Chondrocyte (in vitro differentiated cells): ENCODE data around the gene GNAI3. TPM values are rescaled to one million over a fixed set of nuclear protein-coding genes. Genes with fewer than 3 reads are reported as not detected.
A peak's percentile ranks its signal among the peaks of the same experiment; 100 is the strongest.

Experiments
- DNase-seq: peaks from one replicate; pipeline ENCODE4 v3.0.0; 2021; ENCODE audit warnings: mixed read lengths, low spot score
- H3K27ac Mint-ChIP-seq: one replicate; pipeline ENCODE4 v1.8.0; 2021; ENCODE audit warnings: mild to moderate bottlenecking, moderate library complexity, mixed read lengths; ENCODE audit not compliant: unreplicated experiment
- H3K27me3 Mint-ChIP-seq: 2 replicates; pipeline ENCODE4 v1.8.0; 2021; ENCODE audit warnings: low read depth, mixed read lengths
- H3K36me3 Mint-ChIP-seq: 2 replicates; pipeline ENCODE4 v1.8.0; 2021; ENCODE audit warnings: low read depth, mixed read lengths
- H3K4me1 Mint-ChIP-seq: 2 replicates; pipeline ENCODE4 v1.8.0; 2021; ENCODE audit warnings: low read depth, mild to moderate bottlenecking, mixed read lengths
- H3K4me3 Mint-ChIP-seq: one replicate; pipeline ENCODE4 v1.8.0; 2021; ENCODE audit warnings: mild to moderate bottlenecking, moderate library complexity, mixed read lengths; ENCODE audit not compliant: unreplicated experiment
- H3K9me3 Mint-ChIP-seq: 2 replicates; pipeline ENCODE4 v1.8.0; 2021; ENCODE audit warnings: low read depth, mixed read lengths
- long read RNA-seq: library from polyadenylated mRNA; stranded (forward); transcript quantifications from one replicate; pipeline ENCODE4 v2.0.0, GENCODE V29; 2021
- total RNA-seq: library from RNA; stranded (reverse); gene quantifications from 3 replicates; pipeline ENCODE4 v1.2.1, GENCODE V29; 2021
- TF ChIP-seq, protein P1 (sequence below): fragments of 200-600 bp; sonication (generic); IDR thresholded peaks from 2 replicates; pipeline ENCODE4 v1.5.0; 2021; ENCODE audit warnings: antibody characterized with exemption, mild to moderate bottlenecking, moderate library complexity

GNAI3 gene
- 10.7 to 11.3 TPM (median 10.8 TPM) in 3 replicates for total RNA-seq
- long read RNA-seq, full-length matches to known transcripts = 268 of 278 reads
- long read RNA-seq, partial matches to known transcripts = 2 of 278 reads
- long read RNA-seq, other reads (novel, unspliced or antisense) = 8 of 278 reads

- H3K36me3 Mint-ChIP-seq = no peaks in the 10 kb centered on the region
- no peaks in the 10 kb centered on the region for H3K9me3 Mint-ChIP-seq
- TF ChIP-seq, protein P1, sequence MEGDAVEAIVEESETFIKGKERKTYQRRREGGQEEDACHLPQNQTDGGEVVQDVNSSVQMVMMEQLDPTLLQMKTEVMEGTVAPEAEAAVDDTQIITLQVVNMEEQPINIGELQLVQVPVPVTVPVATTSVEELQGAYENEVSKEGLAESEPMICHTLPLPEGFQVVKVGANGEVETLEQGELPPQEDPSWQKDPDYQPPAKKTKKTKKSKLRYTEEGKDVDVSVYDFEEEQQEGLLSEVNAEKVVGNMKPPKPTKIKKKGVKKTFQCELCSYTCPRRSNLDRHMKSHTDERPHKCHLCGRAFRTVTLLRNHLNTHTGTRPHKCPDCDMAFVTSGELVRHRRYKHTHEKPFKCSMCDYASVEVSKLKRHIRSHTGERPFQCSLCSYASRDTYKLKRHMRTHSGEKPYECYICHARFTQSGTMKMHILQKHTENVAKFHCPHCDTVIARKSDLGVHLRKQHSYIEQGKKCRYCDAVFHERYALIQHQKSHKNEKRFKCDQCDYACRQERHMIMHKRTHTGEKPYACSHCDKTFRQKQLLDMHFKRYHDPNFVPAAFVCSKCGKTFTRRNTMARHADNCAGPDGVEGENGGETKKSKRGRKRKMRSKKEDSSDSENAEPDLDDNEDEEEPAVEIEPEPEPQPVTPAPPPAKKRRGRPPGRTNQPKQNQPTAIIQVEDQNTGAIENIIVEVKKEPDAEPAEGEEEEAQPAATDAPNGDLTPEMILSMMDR = no peak
- H3K4me1 Mint-ChIP-seq = peaks cover 45% of the 10 kb centered on the region
- H3K27ac Mint-ChIP-seq = peak within 1 kb of the TSS; percentile 99
- peaks cover 2% of the 10 kb centered on the region for H3K27me3 Mint-ChIP-seq
- DNase-seq = peak; percentile 96
- H3K4me3 Mint-ChIP-seq = peak within 1 kb of the TSS; percentile 87
Observed at GRCh38 chr1:109548321-109549267, at the start of gene GNAI3. Gene GNAI3, plus strand, starts transcription at chr1:109548615. Its CDS starts 106 bp downstream, at chr1:109548721.

GRCh38 chr1:109499081-109499480 is 49.3 kb upstream of the GNAI3 start:
- peaks cover 2% of the 10 kb centered on the region for H3K36me3 Mint-ChIP-seq
- TF ChIP-seq, protein P1 = no peak
- H3K27me3 Mint-ChIP-seq = no peaks in the 10 kb centered on the region
- no peaks in the 10 kb centered on the region for H3K9me3 Mint-ChIP-seq
- no peak overlapping the region for H3K4me3 Mint-ChIP-seq
- H3K4me1 Mint-ChIP-seq = peaks cover 60% of the 10 kb centered on the region
- no peak for DNase-seq
- peak overlapping the region; percentile 61 for H3K27ac Mint-ChIP-seq

GRCh38 chr1:109499661-109500536 is 48.5 kb upstream of the GNAI3 start:
- H3K27ac Mint-ChIP-seq = peak overlapping the region; percentile 61
- H3K4me3 Mint-ChIP-seq = no peak overlapping the region
- peaks cover 51% of the 10 kb centered on the region for H3K4me1 Mint-ChIP-seq
- no peak for DNase-seq
- peaks cover 2% of the 10 kb centered on the region for H3K36me3 Mint-ChIP-seq
- TF ChIP-seq, protein P1 = peak; percentile 70
- no peaks in the 10 kb centered on the region for H3K27me3 Mint-ChIP-seq
- no peaks in the 10 kb centered on the region for H3K9me3 Mint-ChIP-seq

- H3K27ac Mint-ChIP-seq = peak overlapping the region; percentile 80
Observed at GRCh38 chr1:109500941-109501381, 47.5 kb upstream of the GNAI3 start.

More at GRCh38 chr1:109500941-109501381, 47.5 kb upstream of the GNAI3 start:
- no peaks in the 10 kb centered on the region for H3K27me3 Mint-ChIP-seq
- H3K9me3 Mint-ChIP-seq = no peaks in the 10 kb centered on the region
- TF ChIP-seq, protein P1 = no peak
- H3K4me3 Mint-ChIP-seq = no peak overlapping the region
- peaks cover 2% of the 10 kb centered on the region for H3K36me3 Mint-ChIP-seq
- peaks cover 43% of the 10 kb centered on the region for H3K4me1 Mint-ChIP-seq
- no peak for DNase-seq
